GM20431 (cell line): ENCODE measurements around the gene C11orf91.
"Not testable (repeated sequence)": the region's sequence is repeated elsewhere in the genome, so short reads cannot be mapped to it uniquely, and the experiment has no call there.

Source experiments
- in situ Hi-C: fragments of 300-500 bp; cut with MseI, MboI; formaldehyde crosslinking; loops from one replicate; pipeline ENCODE4 v1.15.0; 2020; ENCODE audit warnings: low sequenced_read_pairs; ENCODE audit not compliant: unreplicated experiment

Gene C11orf91

DNA sequence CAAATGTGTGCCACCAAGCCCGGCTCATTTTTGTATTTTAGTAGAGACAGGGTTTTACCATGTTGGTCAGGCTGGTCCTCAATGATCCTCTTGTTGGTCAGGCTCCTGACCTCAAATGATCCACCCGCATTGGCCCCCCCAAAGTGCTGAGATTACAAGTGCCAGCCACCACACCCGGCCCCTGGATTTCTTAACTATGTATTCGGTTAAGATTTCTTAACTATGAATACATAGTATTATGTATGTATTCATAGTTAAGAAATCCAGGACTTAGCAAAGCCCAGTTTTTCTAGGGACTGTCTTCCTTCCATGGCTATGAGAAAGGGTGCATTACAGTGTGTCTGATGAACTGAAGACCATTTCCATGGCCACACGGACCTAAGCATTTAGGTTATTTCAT, 1.7 kb downstream of the C11orf91 start:
- in situ Hi-C loops, result no loop called here

DNA sequence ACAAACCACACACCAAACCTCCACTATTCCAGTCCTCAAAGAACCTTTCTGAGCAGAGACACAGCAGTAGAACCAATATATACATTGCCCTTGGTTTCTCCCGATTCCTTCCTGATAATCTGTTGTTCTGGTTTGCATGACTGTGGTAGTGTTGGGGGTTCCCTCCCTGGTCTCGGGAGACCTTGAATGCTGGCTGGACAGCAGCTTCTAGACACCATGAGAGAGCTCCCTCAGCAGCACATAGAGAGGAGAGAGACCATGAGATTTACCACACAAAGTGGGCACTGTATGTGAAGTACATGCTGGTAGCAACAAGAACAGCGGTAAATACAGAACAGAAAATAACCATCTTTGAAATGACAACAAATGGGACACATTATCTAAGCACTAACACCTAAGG, 2.6 kb downstream of the C11orf91 start:
- in situ Hi-C loops, result no loop called here

GRCh38 chr11:33696931-33697638, 3.5 kb downstream of the C11orf91 start:
- in situ Hi-C loops, result no loop called here

- in situ Hi-C loops, result no loop called here
Observed at GRCh38 chr11:33696411-33696810, 4.2 kb downstream of the C11orf91 start.

GRCh38 chr11:33695051-33695566, 5.5 kb downstream of the C11orf91 start:
- in situ Hi-C loops, result no loop called here

- in situ Hi-C loops, result no loop called here
Observed at GRCh38 chr11:33694346-33695050, 6.1 kb downstream of the C11orf91 start.

DNA sequence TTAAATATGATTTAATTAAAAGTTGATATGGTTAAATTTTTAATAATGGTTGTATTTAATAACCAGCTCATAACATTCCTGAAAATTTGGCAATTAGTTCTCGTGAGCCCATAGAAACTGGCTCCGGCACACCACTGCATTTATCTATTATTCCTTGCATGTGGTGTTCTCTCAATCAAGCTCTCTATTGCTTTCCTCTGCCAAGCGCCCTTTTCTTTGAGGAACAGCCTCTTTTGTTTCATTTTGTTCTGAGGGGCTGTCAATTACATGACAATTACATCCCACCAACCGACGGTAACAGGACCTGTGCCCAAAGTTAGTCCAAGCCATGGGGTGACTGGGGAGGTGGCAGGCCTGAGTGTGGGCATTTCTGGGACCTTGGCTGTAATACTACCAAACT, 8.1 kb downstream of the C11orf91 start:
- in situ Hi-C loops, result no loop called here

- in situ Hi-C loops, result no loop called here
Observed at GRCh38 chr11:33692013-33692504, 8.6 kb downstream of the C11orf91 start.

DNA sequence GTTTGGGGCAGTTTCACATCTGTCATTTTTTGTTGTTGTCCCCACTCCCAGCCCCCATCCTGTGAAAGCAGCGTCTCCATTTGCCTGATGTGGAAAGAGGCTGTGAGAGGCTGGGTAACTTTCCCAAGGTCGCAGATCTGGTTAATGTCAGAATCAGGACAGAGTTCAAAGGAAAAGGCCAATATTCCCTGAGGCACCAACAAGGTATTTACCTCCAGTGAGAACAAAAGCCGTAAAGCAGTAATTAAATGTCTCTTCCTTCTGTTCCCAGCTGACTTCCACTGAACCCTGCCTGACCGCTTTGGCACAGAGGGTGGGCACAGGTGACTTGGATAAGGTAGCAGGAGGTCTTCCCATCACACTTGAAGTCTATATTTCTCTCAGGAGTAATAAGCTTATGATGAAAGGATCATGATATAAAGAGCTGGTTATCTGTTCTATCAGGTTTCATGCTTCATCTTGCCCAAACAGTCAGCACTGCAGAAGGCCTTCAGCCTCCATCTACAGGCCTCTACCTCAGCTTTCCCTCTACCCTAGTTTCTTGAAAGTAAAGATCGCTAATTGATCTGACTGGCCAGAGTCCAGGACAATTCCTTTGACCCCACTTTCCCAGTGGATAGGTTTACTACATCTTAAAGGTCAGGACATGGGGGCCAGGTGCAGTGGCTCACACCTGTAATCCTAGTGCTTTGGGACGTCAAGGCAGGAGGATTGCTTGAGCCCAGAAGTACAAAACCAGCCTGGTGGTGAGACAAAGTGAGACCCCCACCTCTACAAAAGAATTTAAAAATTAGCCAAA, 9.4 kb downstream of the C11orf91 start:
- in situ Hi-C loops, result no loop called here

DNA sequence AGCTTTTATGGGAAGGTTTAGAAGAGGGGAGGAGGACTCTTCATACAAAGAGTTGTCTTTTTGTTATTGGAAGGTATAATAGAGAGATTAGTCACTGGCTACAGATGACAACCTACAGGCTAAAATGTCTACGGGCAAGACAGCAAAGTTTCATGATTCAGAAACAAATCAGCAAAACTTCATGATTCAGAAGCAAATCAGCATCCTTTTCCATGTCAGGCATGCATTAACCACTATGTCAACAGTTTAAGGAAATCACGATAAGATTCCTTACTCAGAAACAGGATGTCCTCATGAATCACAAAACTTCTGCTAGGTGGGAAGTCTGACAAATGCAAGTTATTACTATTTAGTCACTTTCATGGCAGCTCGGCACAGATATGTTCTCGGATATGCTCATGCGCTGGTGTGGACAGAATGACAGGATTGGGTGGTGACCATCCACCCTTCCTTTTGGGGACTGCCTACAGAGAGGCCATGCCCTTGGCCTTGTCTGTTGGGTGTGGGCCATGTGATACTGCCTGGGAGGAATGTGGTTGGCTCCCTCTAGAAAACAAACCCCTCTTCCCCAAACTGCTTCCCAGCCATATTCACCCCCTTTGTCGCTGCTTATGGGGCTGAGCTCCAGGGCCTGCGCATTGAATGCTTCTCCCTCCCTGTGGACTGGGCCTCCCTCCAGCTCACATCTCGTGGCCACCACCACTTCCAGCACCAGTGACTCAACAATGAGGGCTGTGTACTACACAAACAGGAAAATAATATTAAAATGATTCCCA, 10.1 kb downstream of the C11orf91 start:
- in situ Hi-C loops, result no loop called here

DNA sequence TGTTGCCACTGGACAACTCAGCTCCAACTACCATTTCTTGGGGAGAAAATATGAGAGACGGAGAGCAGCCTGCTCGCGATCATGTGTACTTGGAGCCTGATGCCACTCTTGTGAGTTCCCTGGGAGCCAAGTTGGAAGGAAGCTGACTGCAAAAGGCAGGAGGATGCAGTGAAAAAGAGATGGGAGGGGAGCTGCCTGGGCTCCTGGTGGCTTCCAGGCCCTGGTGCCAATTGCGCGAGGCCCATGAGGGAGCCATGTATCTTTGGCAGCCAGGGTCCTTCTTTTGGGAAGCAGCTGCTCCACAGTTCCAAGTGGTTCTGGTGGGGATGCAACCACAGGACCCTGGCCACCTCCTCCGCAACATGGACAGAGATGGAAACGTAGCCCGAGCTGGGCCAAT, 11.1 kb downstream of the C11orf91 start:
- in situ Hi-C loops, result loop anchor here (10.0 kb wide), 1 partner anchor 325 kb away; no protein-coding TSS in a partner anchor

DNA sequence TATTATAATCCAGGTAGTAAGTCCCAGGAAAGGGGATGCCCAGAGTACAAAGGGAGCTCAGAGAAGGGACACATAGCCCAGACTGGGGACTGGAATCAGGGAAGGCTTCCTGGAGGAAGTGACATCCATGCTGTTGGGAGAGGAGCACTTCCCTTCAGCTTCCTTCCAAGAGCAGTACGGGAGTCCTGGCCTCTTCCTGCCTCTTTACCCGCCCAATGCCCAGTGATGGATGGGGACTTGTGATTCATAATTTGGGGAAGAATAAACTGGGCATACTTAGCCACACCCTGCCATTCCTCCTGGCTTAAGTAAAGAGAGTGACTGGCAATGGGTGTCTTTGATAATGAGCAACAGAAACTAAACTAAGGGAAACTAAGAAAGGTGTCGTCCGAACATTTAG, 11.5 kb downstream of the C11orf91 start:
- in situ Hi-C loops, result loop anchor here (10.0 kb wide), 1 partner anchor 324 kb away; no protein-coding TSS in a partner anchor

GRCh38 chr11:33687733-33688479, 12.7 kb downstream of the C11orf91 start:
- in situ Hi-C loops, result loop anchor here (10.0 kb wide), 1 partner anchor 323 kb away; no protein-coding TSS in a partner anchor

DNA sequence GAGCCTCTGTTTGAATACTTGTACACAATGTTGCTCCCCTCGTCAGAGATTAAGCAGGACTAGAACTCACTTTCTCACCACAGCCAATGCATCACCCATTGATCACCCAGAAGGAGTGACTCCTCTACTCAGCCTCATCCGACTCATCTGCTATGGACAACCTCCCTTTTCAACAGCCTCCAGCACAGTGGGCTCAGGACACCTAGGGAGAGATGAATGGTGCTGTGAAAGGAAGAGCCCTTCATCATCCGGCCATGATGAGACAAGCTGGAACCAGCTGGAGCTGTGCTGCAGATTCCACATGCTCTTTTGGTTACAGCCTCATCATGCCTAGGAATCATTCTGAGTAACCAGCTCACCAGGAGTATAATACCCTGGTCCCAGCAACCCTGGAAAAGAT, 15.5 kb downstream of the C11orf91 start:
- in situ Hi-C loops, result loop anchor here (10.0 kb wide), 1 partner anchor 320 kb away; no protein-coding TSS in a partner anchor

GRCh38 chr11:33684003-33684706, 16.5 kb downstream of the C11orf91 start:
- in situ Hi-C loops, result loop anchor here (10.0 kb wide), 1 partner anchor 319 kb away; no protein-coding TSS in a partner anchor

GRCh38 chr11:33682446-33682845, 18.2 kb downstream of the C11orf91 start:
- in situ Hi-C loops, result loop anchor here (10.0 kb wide), 1 partner anchor 318 kb away; no protein-coding TSS in a partner anchor

GRCh38 chr11:33682019-33682418, 18.6 kb downstream of the C11orf91 start:
- in situ Hi-C loops, result loop anchor here (10.0 kb wide), 1 partner anchor 317 kb away; no protein-coding TSS in a partner anchor

- in situ Hi-C loops, result not testable (repeated sequence)
Observed at GRCh38 chr11:33678616-33679015, 22.0 kb downstream of the C11orf91 start.
